Measurements from ENCODE around the gene PARP14. TPM values are rescaled to one million over a fixed set of nuclear protein-coding genes. Genes with fewer than 3 reads are reported as not detected.
"Not testable (repeated sequence)": the region's sequence is repeated elsewhere in the genome, so short reads cannot be mapped to it uniquely, and the experiment has no call there.

The PARP14 gene
- total and polyA plus RNA-seq, 3 experiments from 2014 or later: 16.6 to 44.8 (median 41.3) TPM

DNA sequence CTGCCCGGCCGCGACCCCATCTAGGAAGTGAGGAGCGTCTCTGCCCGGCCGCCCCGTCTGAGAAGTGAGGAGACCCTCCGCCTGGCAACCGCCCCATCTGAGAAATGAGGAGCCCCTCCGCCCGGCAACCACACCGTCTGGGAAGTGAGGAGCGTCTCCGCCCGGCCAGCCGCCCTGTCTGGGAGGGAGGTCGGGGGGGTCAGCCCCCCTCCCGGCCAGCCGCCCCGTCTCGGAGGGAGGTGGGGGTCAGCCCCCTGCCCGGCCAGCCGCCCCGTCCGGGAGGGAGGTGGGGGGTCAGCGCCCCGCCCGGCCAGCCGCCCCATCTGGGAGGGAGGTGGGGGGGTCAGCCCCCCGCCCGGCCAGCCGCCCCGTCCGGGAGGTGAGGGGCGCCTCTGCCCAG, 66.7 kb downstream of the PARP14 start:
- H3K4me1 Mint-ChIP-seq; DNase-seq; POLR2A ChIA-PET; H3K27me3 Mint-ChIP-seq; H3K4me3 ChIP-seq (ENCODE audit: low read length); H3K27ac Mint-ChIP-seq; CTCF ChIA-PET; H3K4me3 Mint-ChIP-seq; H3K27ac ChIP-seq (ENCODE audit: low read depth, low read length); H3K36me3 ChIP-seq (ENCODE audit: insufficient read depth, low read length); H3K9me3 ChIP-seq (ENCODE audit: low read length); H3K4me1 ChIP-seq (ENCODE audit: insufficient read depth, low read length); H3K9me3 Mint-ChIP-seq; H3K27me3 ChIP-seq (ENCODE audit: insufficient read depth, low read length, poor library complexity, severe bottlenecking): not testable (repeated sequence)
- peaks cover 18 to 54% (median 20%) of the 10 kb centered on the region in 3 donors for H3K36me3 Mint-ChIP-seq

DNA sequence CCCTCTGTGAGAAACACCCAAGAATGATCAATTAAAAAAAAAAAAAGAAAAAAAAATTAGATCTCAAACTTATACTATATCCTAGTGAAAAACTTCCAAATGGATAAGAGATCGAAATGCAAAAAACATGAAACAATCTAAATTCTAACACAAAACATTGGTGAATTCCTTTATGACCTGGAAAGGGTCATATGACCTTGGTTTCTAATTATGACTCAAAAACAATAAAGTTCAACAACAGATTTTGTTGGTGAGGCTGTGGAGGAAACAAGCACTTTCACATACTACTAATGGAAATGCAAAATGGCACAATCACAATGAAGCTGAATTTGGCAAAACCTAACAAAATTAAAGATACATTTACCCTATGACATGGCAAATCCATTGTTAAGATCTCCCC, 67.7 kb downstream of the PARP14 start:
- CTCF ChIA-PET: no interaction called here

DNA sequence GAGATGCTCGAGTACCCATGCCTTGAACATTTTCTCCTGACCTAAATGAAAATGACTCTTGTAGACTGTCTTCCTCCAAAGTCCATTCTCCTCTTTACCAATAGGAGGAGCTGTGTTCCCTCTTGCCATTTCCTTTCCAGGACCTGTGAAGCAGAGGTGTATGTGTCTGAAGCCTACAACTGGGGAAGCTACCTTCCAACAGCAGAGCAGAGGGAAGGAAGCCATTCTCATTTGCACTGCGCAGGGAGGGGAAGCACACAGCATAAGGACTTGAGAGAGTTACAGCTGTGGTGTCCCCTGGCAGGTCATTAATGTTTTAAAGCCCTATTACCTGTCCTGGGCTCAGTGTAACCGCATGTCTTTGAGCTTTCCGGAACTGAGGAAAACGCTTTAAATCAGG, 74.3 kb downstream of the PARP14 start:
- Mint-ChIP-seq H3K4me1 (peaks cover 0 to 5% (median 1%) of the 10 kb centered on the region in 3 donors), H3K9me3 (no peaks in the 10 kb centered on the region), H3K4me3 (no peak overlapping the region), H3K27me3 (no peaks in the 10 kb centered on the region), H3K36me3 (peaks cover 22 to 71% (median 34%) of the 10 kb centered on the region in 3 donors), H3K27ac (peak overlapping the region in 1 of 8 donors; percentile 20)
- Histone ChIP-seq H3K36me3 (ENCODE audit: insufficient read depth, low read length) (no peaks in the 10 kb centered on the region), H3K27ac (ENCODE audit: low read depth, low read length) (no peak overlapping the region), H3K9me3 (ENCODE audit: low read length) (no peaks in the 10 kb centered on the region), H3K4me1 (ENCODE audit: insufficient read depth, low read length) (no peaks in the 10 kb centered on the region), H3K4me3 (ENCODE audit: low read length) (no peak overlapping the region), H3K27me3 (ENCODE audit: insufficient read depth, low read length, poor library complexity, severe bottlenecking) (no peaks in the 10 kb centered on the region)
- ChIA-PET CTCF (interaction anchor here (0.7 to 2.4 kb wide), 7 partner anchors 11 to 364 kb away, joined by 3 to 11 read pairs (median 3); partner anchors contain the start of gene SEMA5B), POLR2A (interaction anchor here (0.5 kb wide), 1 partner anchor 193 kb away, joined by 3 read pairs; no protein-coding TSS in a partner anchor)
- DNase-seq: peak in 2 of 5 donors; percentile 23 to 29

More for the DNA sequence above, 67.7 kb downstream of the PARP14 start:
- Histone ChIP-seq H3K4me1 (ENCODE audit: insufficient read depth, low read length) (no peaks in the 10 kb centered on the region), H3K27ac (ENCODE audit: low read depth, low read length) (no peak overlapping the region), H3K36me3 (ENCODE audit: insufficient read depth, low read length) (no peaks in the 10 kb centered on the region), H3K9me3 (ENCODE audit: low read length) (no peaks in the 10 kb centered on the region), H3K27me3 (ENCODE audit: insufficient read depth, low read length, poor library complexity, severe bottlenecking) (no peaks in the 10 kb centered on the region), H3K4me3 (ENCODE audit: low read length) (no peak overlapping the region)
- H3K36me3 Mint-ChIP-seq: peaks cover 14 to 55% (median 19%) of the 10 kb centered on the region in 3 donors
- H3K4me1 Mint-ChIP-seq: no peaks in the 10 kb centered on the region
- no peak for DNase-seq
- H3K9me3 Mint-ChIP-seq: no peaks in the 10 kb centered on the region
- H3K27me3 Mint-ChIP-seq: no peaks in the 10 kb centered on the region
- POLR2A ChIA-PET: no interaction called here
- no peak overlapping the region for H3K4me3 Mint-ChIP-seq
- H3K27ac Mint-ChIP-seq: peak overlapping the region in 1 of 8 donors; percentile 41

DNA sequence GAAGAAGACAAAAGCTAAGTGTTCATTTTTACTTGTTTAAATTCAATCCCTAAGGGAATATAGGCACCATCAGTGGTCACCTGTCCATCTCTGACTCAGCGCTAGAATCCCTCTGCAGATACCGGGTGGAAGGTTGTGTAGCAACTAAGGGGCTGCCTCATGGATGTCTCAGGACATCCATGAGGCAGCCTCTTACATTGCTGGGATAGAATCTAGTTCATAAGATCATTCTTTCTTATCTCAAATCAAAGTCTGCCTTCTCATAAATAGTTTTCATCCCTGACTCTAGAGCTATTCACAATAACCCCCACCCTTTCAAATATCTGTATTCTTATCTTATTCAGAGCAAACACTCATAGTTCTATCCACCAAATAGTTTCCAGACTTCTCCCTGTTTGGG, 74.9 kb downstream of the PARP14 start:
- H3K27me3 Mint-ChIP-seq: no peaks in the 10 kb centered on the region
- Histone ChIP-seq H3K27ac (ENCODE audit: low read depth, low read length) (no peak overlapping the region), H3K27me3 (ENCODE audit: insufficient read depth, low read length, poor library complexity, severe bottlenecking) (no peaks in the 10 kb centered on the region), H3K4me1 (ENCODE audit: insufficient read depth, low read length) (no peaks in the 10 kb centered on the region), H3K9me3 (ENCODE audit: low read length) (no peaks in the 10 kb centered on the region), H3K4me3 (ENCODE audit: low read length) (no peak overlapping the region), H3K36me3 (ENCODE audit: insufficient read depth, low read length) (no peaks in the 10 kb centered on the region)
- peaks cover 22 to 71% (median 32%) of the 10 kb centered on the region in 3 donors for H3K36me3 Mint-ChIP-seq
- H3K4me1 Mint-ChIP-seq: peaks cover 0 to 5% (median 1%) of the 10 kb centered on the region in 3 donors
- CTCF ChIA-PET: interaction anchor here (1.0 to 2.4 kb wide), 6 partner anchors 12 to 364 kb away, joined by 3 to 11 read pairs (median 4); partner anchors contain the start of gene SEMA5B
- no peak overlapping the region for H3K4me3 Mint-ChIP-seq
- no peak for DNase-seq
- H3K9me3 Mint-ChIP-seq: no peaks in the 10 kb centered on the region
- POLR2A ChIA-PET: interaction anchor here (0.5 to 0.6 kb wide), 2 partner anchors 10 to 194 kb away, joined by 3 to 8 read pairs; no protein-coding TSS in a partner anchor
- H3K27ac Mint-ChIP-seq: no peak overlapping the region

DNA sequence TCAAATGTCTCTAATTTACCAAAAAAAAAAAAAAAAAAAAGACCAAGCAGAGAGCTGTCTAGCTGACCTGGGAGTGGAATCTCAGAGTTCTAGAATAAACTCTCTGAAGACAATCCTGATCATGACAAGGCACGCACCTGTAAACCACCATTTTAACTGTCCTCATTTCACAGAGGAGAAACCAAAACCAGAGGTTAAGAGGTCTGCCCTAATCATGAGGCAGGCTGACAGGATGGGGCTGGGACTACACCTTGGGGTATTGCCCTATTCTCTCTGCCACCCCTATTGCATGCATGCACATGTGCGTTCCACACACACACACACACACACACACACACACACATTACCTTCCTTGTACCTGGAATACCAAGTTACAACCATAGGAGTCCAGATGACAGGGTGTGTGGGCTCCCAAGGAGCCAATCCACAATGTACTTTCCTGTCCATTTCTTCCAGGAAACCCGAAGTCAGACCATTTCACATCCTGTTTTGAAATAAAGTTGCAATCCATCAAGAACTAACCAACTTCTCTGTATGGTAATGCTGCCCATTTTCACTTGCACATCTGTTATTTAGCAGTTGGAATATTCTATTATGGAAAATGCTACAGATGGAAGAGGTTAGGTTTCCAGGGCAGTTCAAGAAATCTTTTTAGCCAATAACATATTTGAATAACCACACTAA, 78.4 kb downstream of the PARP14 start:
- Mint-ChIP-seq H3K4me3 (no peak overlapping the region), H3K4me1 (peaks cover 0 to 5% (median 2%) of the 10 kb centered on the region in 3 donors), H3K27me3 (no peaks in the 10 kb centered on the region), H3K27ac (peak overlapping the region in 2 of 8 donors; percentile 36 to 61), H3K9me3 (no peaks in the 10 kb centered on the region), H3K36me3 (peaks cover 8 to 59% (median 30%) of the 10 kb centered on the region in 3 donors)
- no peak for DNase-seq
- no peaks in the 10 kb centered on the region for H3K9me3 ChIP-seq (ENCODE audit: low read length)
- H3K27me3 ChIP-seq (ENCODE audit: insufficient read depth, low read length, poor library complexity, severe bottlenecking): no peaks in the 10 kb centered on the region
- H3K36me3 ChIP-seq (ENCODE audit: insufficient read depth, low read length): no peaks in the 10 kb centered on the region
- no peaks in the 10 kb centered on the region for H3K4me1 ChIP-seq (ENCODE audit: insufficient read depth, low read length)
- no peak overlapping the region for H3K4me3 ChIP-seq (ENCODE audit: low read length)
- POLR2A ChIA-PET: no interaction called here
- H3K27ac ChIP-seq (ENCODE audit: low read depth, low read length): no peak overlapping the region
- CTCF ChIA-PET: no interaction called here

DNA sequence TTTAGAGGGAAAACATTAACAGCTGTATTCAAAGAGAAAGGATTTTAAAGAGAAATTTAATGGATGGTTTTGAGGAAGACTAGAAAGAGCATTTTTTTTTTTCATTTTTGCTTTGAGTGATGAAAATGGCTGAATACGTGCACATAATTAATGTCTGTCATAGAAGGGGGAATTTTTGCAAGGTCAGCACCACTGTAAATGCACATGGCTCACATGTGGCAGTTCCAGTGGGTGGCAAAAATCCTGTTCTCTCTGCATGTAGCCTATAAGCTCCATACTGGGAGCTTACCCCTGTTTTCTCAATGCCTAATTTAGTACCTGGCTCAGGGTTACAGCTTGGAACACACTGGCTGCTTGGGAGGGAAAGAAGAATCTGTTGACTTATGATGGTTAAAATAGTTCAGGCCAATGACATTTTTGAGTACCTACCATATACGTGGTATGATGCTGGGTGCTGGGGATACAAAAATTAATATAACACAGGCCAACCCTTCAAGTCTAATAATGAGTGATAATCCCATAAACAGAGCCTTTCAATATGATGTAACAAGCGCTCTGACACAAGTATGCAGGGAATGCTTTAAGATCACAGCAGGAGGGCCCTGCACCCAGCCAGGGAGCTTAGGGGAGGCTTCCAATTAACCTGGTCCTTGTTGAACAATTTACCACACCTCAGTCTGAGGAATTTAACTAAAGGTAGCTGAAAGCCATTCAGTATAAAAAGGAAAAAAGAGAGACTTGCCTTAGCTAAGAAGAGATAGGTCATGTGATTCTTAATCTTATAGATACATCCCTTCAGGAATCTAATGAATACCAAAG, 80.0 kb downstream of the PARP14 start:
- ChIA-PET CTCF (no interaction called here), POLR2A (no interaction called here)
- Mint-ChIP-seq H3K27ac (peak overlapping the region in 3 of 8 donors; percentile 25 to 34 (median 33)), H3K9me3 (no peaks in the 10 kb centered on the region), H3K27me3 (no peaks in the 10 kb centered on the region), H3K4me3 (no peak overlapping the region), H3K36me3 (peaks cover 0 to 56% (median 26%) of the 10 kb centered on the region in 3 donors), H3K4me1 (peaks cover 0 to 5% (median 1%) of the 10 kb centered on the region in 3 donors)
- Histone ChIP-seq H3K4me1 (ENCODE audit: insufficient read depth, low read length) (no peaks in the 10 kb centered on the region), H3K27ac (ENCODE audit: low read depth, low read length) (no peak overlapping the region), H3K4me3 (ENCODE audit: low read length) (no peak overlapping the region), H3K9me3 (ENCODE audit: low read length) (no peaks in the 10 kb centered on the region), H3K27me3 (ENCODE audit: insufficient read depth, low read length, poor library complexity, severe bottlenecking) (no peaks in the 10 kb centered on the region), H3K36me3 (ENCODE audit: insufficient read depth, low read length) (no peaks in the 10 kb centered on the region)
- DNase-seq: no peak

DNA sequence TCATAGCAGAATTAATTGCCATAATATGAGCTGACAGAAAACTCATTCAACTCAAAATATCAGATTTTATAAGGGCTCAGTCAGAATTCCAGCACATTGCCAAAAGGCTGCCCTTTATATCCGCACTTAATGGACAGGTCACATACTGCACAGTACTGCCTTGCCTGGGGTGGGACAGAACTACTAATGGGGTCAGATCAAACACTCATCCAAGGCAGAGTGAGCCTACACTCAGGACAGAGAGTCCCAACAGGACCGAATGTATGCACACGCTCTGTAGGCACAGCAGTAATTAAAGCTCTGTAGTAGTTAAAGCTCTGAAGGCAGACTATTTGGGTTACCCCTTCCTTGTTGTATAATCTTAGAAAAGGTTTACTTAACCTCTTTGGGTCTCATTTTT, 85.8 kb downstream of the PARP14 start:
- no peak overlapping the region for H3K4me3 Mint-ChIP-seq
- Histone ChIP-seq H3K4me3 (ENCODE audit: low read length) (no peak overlapping the region), H3K27ac (ENCODE audit: low read depth, low read length) (no peak overlapping the region), H3K4me1 (ENCODE audit: insufficient read depth, low read length) (no peaks in the 10 kb centered on the region), H3K27me3 (ENCODE audit: insufficient read depth, low read length, poor library complexity, severe bottlenecking) (no peaks in the 10 kb centered on the region), H3K36me3 (ENCODE audit: insufficient read depth, low read length) (no peaks in the 10 kb centered on the region), H3K9me3 (ENCODE audit: low read length) (no peaks in the 10 kb centered on the region)
- no peak for DNase-seq
- peaks cover 4 to 65% (median 19%) of the 10 kb centered on the region in 3 donors for H3K36me3 Mint-ChIP-seq
- H3K9me3 Mint-ChIP-seq: no peaks in the 10 kb centered on the region
- POLR2A ChIA-PET: no interaction called here
- CTCF ChIA-PET: no interaction called here
- H3K4me1 Mint-ChIP-seq: peaks cover 0 to 1% (median 0%) of the 10 kb centered on the region in 3 donors
- peak overlapping the region in 2 of 8 donors; percentile 11 to 36 for H3K27ac Mint-ChIP-seq
- H3K27me3 Mint-ChIP-seq: peaks cover 0 to 2% of the 10 kb centered on the region in 2 donors

Data from CD8-positive, alpha-beta memory T cell (primary cell).